ENCODE data around the gene SHKBP1. TPM values are rescaled to one million over a fixed set of nuclear protein-coding genes. Genes with fewer than 3 reads are reported as not detected.

SHKBP1 gene
- total and polyA plus RNA-seq, 2 of the 13 experiments (the other 11 are each of a cell fraction or from before 2014, with no cell fraction given), result 16.2 to 17.4 TPM

DNA sequence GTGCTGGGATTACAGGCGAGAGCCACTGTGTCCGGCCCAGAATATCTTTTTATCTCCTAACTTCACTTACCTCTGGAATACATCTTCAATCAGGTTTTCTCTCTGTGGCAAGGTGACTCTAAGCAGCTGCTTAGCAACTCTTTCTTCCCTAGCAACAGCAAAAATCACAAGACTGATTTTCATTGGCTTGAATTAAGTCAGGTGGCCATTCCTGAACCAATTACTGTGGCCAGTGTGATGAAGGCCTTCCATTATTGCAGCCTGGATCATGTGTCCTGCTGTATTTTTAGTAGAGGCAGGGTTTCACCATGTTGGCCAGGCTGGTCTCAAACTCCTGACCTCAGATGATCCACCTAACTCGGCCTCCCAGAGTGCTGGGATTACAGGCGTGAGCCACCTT, 15.5 kb downstream of the SHKBP1 start (continued):
- TF ChIP-seq SCMH1 (CRISPR knock-in tag; IDR thresholded peaks at IDR 0.05; ENCODE audit: borderline replicate concordance), result no peak
- TF ChIP-seq TARDBP (CRISPR knock-in tag; IDR thresholded peaks at IDR 0.05), result no peak
- peak; percentile 98 for TF ChIP-seq RFXANK (CRISPR knock-in tag; IDR thresholded peaks at IDR 0.05)
- TF ChIP-seq, protein P1, sequence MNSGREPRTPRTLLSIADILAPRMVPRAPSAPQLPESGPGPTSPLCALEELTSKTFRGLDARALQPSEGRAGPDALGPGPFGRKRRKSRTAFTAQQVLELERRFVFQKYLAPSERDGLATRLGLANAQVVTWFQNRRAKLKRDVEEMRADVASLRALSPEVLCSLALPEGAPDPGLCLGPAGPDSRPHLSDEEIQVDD (CRISPR knock-in tag; IDR thresholded peaks at IDR 0.05; ENCODE audit: borderline replicate concordance), result no peak
- TF ChIP-seq ZNF326 (CRISPR knock-in tag; IDR thresholded peaks at IDR 0.05; ENCODE audit: borderline replicate concordance), result no peak
- no peak for TF ChIP-seq SP140L (CRISPR knock-in tag; IDR thresholded peaks at IDR 0.05; ENCODE audit: borderline replicate concordance)
- no peak for TF ChIP-seq SRF (IDR thresholded peaks at IDR 0.05; ENCODE audit: low read depth, low read length)
- no peak for TF ChIP-seq CC2D1A (CRISPR knock-in tag; IDR thresholded peaks at IDR 0.05)
- TF ChIP-seq NFYB (CRISPR knock-in tag; IDR thresholded peaks at IDR 0.05), result peak; percentile 60
- TF ChIP-seq RFX1 (IDR thresholded peaks at IDR 0.05), result 0 out of 2 replicates have a peak, but pooled peaks have one; percentile 15
- no peak for TF ChIP-seq KMT2B (CRISPR knock-in tag; IDR thresholded peaks at IDR 0.05)
- TF ChIP-seq NFYC (CRISPR knock-in tag; IDR thresholded peaks at IDR 0.05), result peak; percentile 68

DNA sequence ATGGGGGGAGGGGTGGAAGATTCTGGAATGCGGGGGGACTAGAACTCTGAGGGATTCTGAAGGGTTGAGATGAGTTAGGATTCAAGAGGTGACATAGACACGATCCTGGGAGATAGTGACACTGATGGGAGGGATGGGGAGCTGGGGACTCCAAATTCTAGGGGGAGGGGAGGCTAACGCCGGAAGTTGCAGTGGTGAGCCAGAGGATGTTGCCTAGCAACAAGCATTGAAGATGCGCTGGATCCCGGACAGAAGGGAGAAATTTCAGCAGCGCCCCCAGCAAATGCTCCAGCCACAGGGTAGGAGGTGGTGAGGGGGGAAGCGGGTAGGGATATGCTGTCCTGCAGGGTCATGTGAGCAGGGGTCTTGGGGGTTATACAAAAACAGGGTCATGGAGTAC, 17.6 kb downstream of the SHKBP1 start:
- no peak for FAIRE-seq

More for the DNA sequence above, 17.6 kb downstream of the SHKBP1 start:
- no peaks in the 10 kb centered on the region for H3K9me3 ChIP-seq (ENCODE audit: low read length)
- H3K9ac ChIP-seq (ENCODE audit: insufficient read depth, low read depth, low read length), result no peak overlapping the region
- TF ChIP-seq ZNF20 (CRISPR knock-in tag; IDR thresholded peaks at IDR 0.05) (no peak), KDM2A (CRISPR knock-in tag; IDR thresholded peaks at IDR 0.05; ENCODE audit: borderline replicate concordance, low read depth) (no peak)
- TF ChIP-seq, protein P2, sequence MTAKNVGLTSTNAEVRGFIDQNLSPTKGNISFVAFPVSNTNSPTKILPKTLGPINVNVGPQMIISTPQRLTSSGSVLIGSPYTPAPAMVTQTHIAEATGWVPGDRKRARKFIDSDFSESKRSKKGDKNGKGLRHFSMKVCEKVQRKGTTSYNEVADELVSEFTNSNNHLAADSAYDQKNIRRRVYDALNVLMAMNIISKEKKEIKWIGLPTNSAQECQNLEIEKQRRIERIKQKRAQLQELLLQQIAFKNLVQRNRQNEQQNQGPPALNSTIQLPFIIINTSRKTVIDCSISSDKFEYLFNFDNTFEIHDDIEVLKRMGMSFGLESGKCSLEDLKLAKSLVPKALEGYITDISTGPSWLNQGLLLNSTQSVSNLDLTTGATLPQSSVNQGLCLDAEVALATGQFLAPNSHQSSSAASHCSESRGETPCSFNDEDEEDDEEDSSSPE (CRISPR knock-in tag; IDR thresholded peaks at IDR 0.05), result no peak
- TF ChIP-seq, protein P3, sequence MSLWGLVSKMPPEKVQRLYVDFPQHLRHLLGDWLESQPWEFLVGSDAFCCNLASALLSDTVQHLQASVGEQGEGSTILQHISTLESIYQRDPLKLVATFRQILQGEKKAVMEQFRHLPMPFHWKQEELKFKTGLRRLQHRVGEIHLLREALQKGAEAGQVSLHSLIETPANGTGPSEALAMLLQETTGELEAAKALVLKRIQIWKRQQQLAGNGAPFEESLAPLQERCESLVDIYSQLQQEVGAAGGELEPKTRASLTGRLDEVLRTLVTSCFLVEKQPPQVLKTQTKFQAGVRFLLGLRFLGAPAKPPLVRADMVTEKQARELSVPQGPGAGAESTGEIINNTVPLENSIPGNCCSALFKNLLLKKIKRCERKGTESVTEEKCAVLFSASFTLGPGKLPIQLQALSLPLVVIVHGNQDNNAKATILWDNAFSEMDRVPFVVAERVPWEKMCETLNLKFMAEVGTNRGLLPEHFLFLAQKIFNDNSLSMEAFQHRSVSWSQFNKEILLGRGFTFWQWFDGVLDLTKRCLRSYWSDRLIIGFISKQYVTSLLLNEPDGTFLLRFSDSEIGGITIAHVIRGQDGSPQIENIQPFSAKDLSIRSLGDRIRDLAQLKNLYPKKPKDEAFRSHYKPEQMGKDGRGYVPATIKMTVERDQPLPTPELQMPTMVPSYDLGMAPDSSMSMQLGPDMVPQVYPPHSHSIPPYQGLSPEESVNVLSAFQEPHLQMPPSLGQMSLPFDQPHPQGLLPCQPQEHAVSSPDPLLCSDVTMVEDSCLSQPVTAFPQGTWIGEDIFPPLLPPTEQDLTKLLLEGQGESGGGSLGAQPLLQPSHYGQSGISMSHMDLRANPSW (CRISPR knock-in tag; IDR thresholded peaks at IDR 0.05; ENCODE audit: borderline replicate concordance), result no peak
- H3K36me3 ChIP-seq (replicated peaks in 1 of 2; ENCODE audit: control insufficient read depth in 1 of 2, insufficient read depth in 2 of 2, low read length in 2 of 2), result no peaks in the 10 kb centered on the region
- POLR2A ChIA-PET, result interaction anchor here (0.7 kb wide), 2 partner anchors 10 to 24 kb away, joined by 3 read pairs; no protein-coding TSS in a partner anchor
- CTCF ChIA-PET (ENCODE audit: low intra/inter-chr PET ratio, low total read pairs), result no interaction called here
- no peaks in the 10 kb centered on the region for H3K79me2 ChIP-seq (ENCODE audit: insufficient read depth, low read length)
- peaks cover 4% of the 10 kb centered on the region; the same call in 1 of the 2 replicates for H4K20me1 ChIP-seq (ENCODE audit: insufficient read depth, low read length)
- in situ Hi-C loops (cut with HindIII; ENCODE audit: extremely low pct_ligation_motif_present, low pct_unique_long_range_greater_than_20kb), result no loop called here
- no peak overlapping the region for H3K4me2 ChIP-seq (ENCODE audit: low read depth, low read length)
- no peak overlapping the region for H3K27ac ChIP-seq (ENCODE audit: extremely low read length, insufficient read depth, low read length)
- 7% methylated on average over 8 of the region's 8 CpGs for WGBS (ENCODE audit: low lambda C conversion rate)
- BruUV-seq (replicated peaks), result no TSS peak
- intact Hi-C loops (cut with micrococcal nuclease; ENCODE audit: unreplicated experiment), result no loop called here
- no peak for ATAC-seq
- H3K4me1 ChIP-seq (ENCODE audit: insufficient read depth, low read length), result peaks cover 13% of the 10 kb centered on the region
- H3K27me3 ChIP-seq (ENCODE audit: control insufficient read depth in 1 of 2, insufficient read depth in 2 of 2, low read length in 2 of 2), result peaks cover 3 to 25% of the 10 kb centered on the region in 2 experiments; a peak in 3 of 5 replicates
- no peak overlapping the region for H3K4me3 ChIP-seq (replicated peaks in 1 of 3; ENCODE audit: insufficient read depth in 1 of 3, low read depth in 2 of 3, low read length in 3 of 3)
- H2AFZ ChIP-seq (ENCODE audit: low read length), result no peak overlapping the region
- no peak for DNase-seq (ENCODE audit: low spot score)
